ENCODE measurements around the gene SPO11. TPM values are rescaled to one million over a fixed set of nuclear protein-coding genes. Genes with fewer than 3 reads are reported as not detected.

SPO11 gene
- total RNA-seq, 1 experiment from 2014 or later, result not detected

DNA sequence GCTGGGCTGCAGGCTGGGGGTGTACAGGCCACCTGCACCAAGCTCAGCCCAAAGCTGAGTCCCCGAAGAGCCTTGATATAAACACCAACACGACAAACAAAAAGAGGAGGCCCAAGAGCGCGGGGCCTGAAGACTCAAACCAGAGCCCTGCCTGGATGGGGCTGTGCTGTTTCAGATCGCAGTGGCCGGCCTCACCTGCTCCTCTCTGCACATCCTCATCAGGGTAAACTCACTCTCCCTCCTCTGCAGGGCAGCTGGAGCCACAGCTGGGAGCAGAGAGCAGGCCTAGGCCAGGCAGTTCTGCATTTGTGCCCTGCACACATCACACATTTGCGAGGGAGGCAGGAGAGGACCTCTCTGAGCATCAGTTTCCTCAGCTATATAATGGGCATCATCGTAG is 57.9 kb downstream of the SPO11 start:
- no peak overlapping the region for H2BK15ac ChIP-seq (ENCODE audit: low read depth, low read length)
- DNase-seq, result no peak
- Mint-ChIP-seq H3K27ac (no peak overlapping the region), H3K4me1 (peaks cover 11 to 23% of the 10 kb centered on the region in 2 experiments), H3K36me3 (ENCODE audit: insufficient read depth in 1 of 3, low read depth in 3 of 3) (peaks cover 0 to under 1% (median 0%) of the 10 kb centered on the region in 3 experiments; a peak in 2 of 7 replicates), H3K9me3 (no peaks in the 10 kb centered on the region), H3K4me3 (no peak overlapping the region), H3K27me3 (ENCODE audit: low read depth) (peaks cover 6% of the 10 kb centered on the region)
- H3K56ac ChIP-seq (ENCODE audit: insufficient read length, low read depth, low read length), result no peak overlapping the region
- H2BK5ac ChIP-seq (ENCODE audit: insufficient read length, low read length), result no peak overlapping the region
- no peak overlapping the region for H2BK12ac ChIP-seq (ENCODE audit: insufficient read length, low read depth, low read length)
- no peak overlapping the region for H4K8ac ChIP-seq (replicated peaks; ENCODE audit: insufficient read length, low read depth, low read length)
- H3K23ac ChIP-seq (ENCODE audit: insufficient read length, low read depth, low read length), result no peak overlapping the region
- no peaks in the 10 kb centered on the region for H4K20me1 ChIP-seq (ENCODE audit: control insufficient read depth, insufficient read depth, insufficient read length)
- peaks cover 22% of the 10 kb centered on the region for H3K23me2 ChIP-seq (ENCODE audit: insufficient read length, low read depth, low read length, poor library complexity, severe bottlenecking)
- H3K79me2 ChIP-seq (ENCODE audit: insufficient read depth, low read length), result no peaks in the 10 kb centered on the region; the same call in 1 of the 2 replicates
- H3K27me3 ChIP-seq (ENCODE audit: insufficient read depth, low read length), result no peaks in the 10 kb centered on the region
- no peak overlapping the region for H3K4me2 ChIP-seq (ENCODE audit: insufficient read depth, insufficient read length, low read length)
- TF ChIP-seq, protein P1, sequence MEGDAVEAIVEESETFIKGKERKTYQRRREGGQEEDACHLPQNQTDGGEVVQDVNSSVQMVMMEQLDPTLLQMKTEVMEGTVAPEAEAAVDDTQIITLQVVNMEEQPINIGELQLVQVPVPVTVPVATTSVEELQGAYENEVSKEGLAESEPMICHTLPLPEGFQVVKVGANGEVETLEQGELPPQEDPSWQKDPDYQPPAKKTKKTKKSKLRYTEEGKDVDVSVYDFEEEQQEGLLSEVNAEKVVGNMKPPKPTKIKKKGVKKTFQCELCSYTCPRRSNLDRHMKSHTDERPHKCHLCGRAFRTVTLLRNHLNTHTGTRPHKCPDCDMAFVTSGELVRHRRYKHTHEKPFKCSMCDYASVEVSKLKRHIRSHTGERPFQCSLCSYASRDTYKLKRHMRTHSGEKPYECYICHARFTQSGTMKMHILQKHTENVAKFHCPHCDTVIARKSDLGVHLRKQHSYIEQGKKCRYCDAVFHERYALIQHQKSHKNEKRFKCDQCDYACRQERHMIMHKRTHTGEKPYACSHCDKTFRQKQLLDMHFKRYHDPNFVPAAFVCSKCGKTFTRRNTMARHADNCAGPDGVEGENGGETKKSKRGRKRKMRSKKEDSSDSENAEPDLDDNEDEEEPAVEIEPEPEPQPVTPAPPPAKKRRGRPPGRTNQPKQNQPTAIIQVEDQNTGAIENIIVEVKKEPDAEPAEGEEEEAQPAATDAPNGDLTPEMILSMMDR (conservative IDR thresholded peaks at IDR 0.05), result no peak
- H2BK120ac ChIP-seq (ENCODE audit: low read depth, low read length, poor library complexity, severe bottlenecking), result no peak overlapping the region
- no peak overlapping the region for H2AK5ac ChIP-seq (ENCODE audit: insufficient read length, low read length)
- H2BK20ac ChIP-seq (ENCODE audit: low read depth, low read length, poor library complexity, severe bottlenecking), result no peak overlapping the region
- H3K4me1 ChIP-seq (ENCODE audit: insufficient read depth, low read length), result no peaks in the 10 kb centered on the region
- no peak overlapping the region for H3K4ac ChIP-seq (ENCODE audit: low read depth, low read length)
- H3K27ac ChIP-seq (ENCODE audit: insufficient read length, low read depth, low read length), result no peak overlapping the region
- H3K79me1 ChIP-seq (ENCODE audit: insufficient read depth, low read depth, low read length, poor library complexity, severe bottlenecking), result no peaks in the 10 kb centered on the region
- no peak overlapping the region for H3K14ac ChIP-seq (ENCODE audit: insufficient read depth, low read length)
- no peak overlapping the region for H4K5ac ChIP-seq (ENCODE audit: insufficient read length, low read depth, low read length)
- no peaks in the 10 kb centered on the region for H3K9me3 ChIP-seq (ENCODE audit: control insufficient read depth, low read depth, low read length)
- H2AFZ ChIP-seq (ENCODE audit: low read length), result no peak overlapping the region
- H3T11ph ChIP-seq (ENCODE audit: low read length), result no peak overlapping the region
- H4K91ac ChIP-seq (ENCODE audit: insufficient read length, low read depth, low read length), result no peak overlapping the region
- WGBS (ENCODE audit: extremely low coverage, insufficient read length, low lambda C conversion rate), result no CpG with 5 or more reads among the region's 8 CpGs
- H3K18ac ChIP-seq (ENCODE audit: insufficient read length, low read depth, low read length), result no peak overlapping the region
- H3K9ac ChIP-seq (ENCODE audit: extremely low read depth, insufficient read length, low read length), result no peak overlapping the region

Measured in H9 (cell line).